Type B pancreatic cell (in vitro differentiated cells): Measurements from ENCODE around the gene OSMR. TPM values are rescaled to one million over a fixed set of nuclear protein-coding genes. Genes with fewer than 3 reads are reported as not detected.

ENCODE experiments used
- DNase-seq: peaks from one replicate; pipeline ENCODE4 v3.0.0; 2021; ENCODE audit warnings: mixed read lengths; ENCODE audit not compliant: unreplicated experiment; ENCODE audit errors: extremely low spot score
- H3K27ac Mint-ChIP-seq: 2 replicates; pipeline ENCODE4 v1.8.0; 2021; ENCODE audit warnings: mild to moderate bottlenecking, mixed read lengths
- H3K27me3 Mint-ChIP-seq: 2 replicates; pipeline ENCODE4 v1.8.0; 2021; ENCODE audit warnings: mixed read lengths
- H3K36me3 Mint-ChIP-seq: 2 replicates; pipeline ENCODE4 v1.8.0; 2021; ENCODE audit warnings: mixed read lengths
- H3K4me1 Mint-ChIP-seq: one replicate; pipeline ENCODE4 v1.8.0; 2021; ENCODE audit warnings: mixed read lengths; ENCODE audit not compliant: unreplicated experiment
- H3K4me3 Mint-ChIP-seq: 2 replicates; pipeline ENCODE4 v1.8.0; 2021; ENCODE audit warnings: mild to moderate bottlenecking, mixed read lengths
- H3K9me3 Mint-ChIP-seq: 2 replicates; pipeline ENCODE4 v1.8.0; 2021; ENCODE audit warnings: mixed read lengths
- CTCF ChIP-seq: fragments of 200-600 bp; sonication (generic); conservative IDR thresholded peaks from 2 replicates; pipeline ENCODE4 v1.5.0; 2021; ENCODE audit warnings: antibody characterized with exemption, mild to moderate bottlenecking
- total RNA-seq: library from RNA; stranded (reverse); gene quantifications from 2 replicates; pipeline ENCODE4 v1.2.1, GENCODE V29; 2021; ENCODE audit warnings: low replicate concordance

OSMR gene
- total RNA-seq, 1 donor from 2014 or later, result 1.3 TPM

- H3K36me3 Mint-ChIP-seq, result no peaks in the 10 kb centered on the region
- DNase-seq, result no peak
- H3K4me3 Mint-ChIP-seq, result no peak overlapping the region
- H3K27ac Mint-ChIP-seq, result no peak overlapping the region
- TF ChIP-seq CTCF, result no peak
- peaks cover 12% of the 10 kb centered on the region for H3K9me3 Mint-ChIP-seq
- no peaks in the 10 kb centered on the region for H3K4me1 Mint-ChIP-seq
- peaks cover 11% of the 10 kb centered on the region for H3K27me3 Mint-ChIP-seq
Measured at GRCh38 chr5:38824821-38825220, 21.0 kb upstream of the OSMR start.

GRCh38 chr5:38825494-38825893 is 20.3 kb upstream of the OSMR start:
- no peak for TF ChIP-seq CTCF
- DNase-seq, result no peak
- Mint-ChIP-seq H3K4me3 (no peak overlapping the region), H3K27me3 (peaks cover 11% of the 10 kb centered on the region), H3K27ac (no peak overlapping the region), H3K4me1 (no peaks in the 10 kb centered on the region), H3K36me3 (no peaks in the 10 kb centered on the region), H3K9me3 (peaks cover 6% of the 10 kb centered on the region)

GRCh38 chr5:38827525-38827924 is 18.3 kb upstream of the OSMR start:
- H3K4me3 Mint-ChIP-seq, result no peak overlapping the region
- H3K9me3 Mint-ChIP-seq, result peaks cover 2% of the 10 kb centered on the region
- H3K36me3 Mint-ChIP-seq, result no peaks in the 10 kb centered on the region
- no peak overlapping the region for H3K27ac Mint-ChIP-seq
- TF ChIP-seq CTCF, result no peak
- no peaks in the 10 kb centered on the region for H3K4me1 Mint-ChIP-seq
- peaks cover 15% of the 10 kb centered on the region for H3K27me3 Mint-ChIP-seq
- no peak for DNase-seq

GRCh38 chr5:38830521-38831051 is 15.2 kb upstream of the OSMR start:
- DNase-seq, result no peak
- TF ChIP-seq CTCF, result no peak
- H3K4me1 Mint-ChIP-seq, result no peaks in the 10 kb centered on the region

GRCh38 chr5:38831117-38831516 is 14.7 kb upstream of the OSMR start:
- H3K27me3 Mint-ChIP-seq, result peaks cover 15% of the 10 kb centered on the region
- H3K36me3 Mint-ChIP-seq, result no peaks in the 10 kb centered on the region
- no peaks in the 10 kb centered on the region for H3K4me1 Mint-ChIP-seq
- TF ChIP-seq CTCF, result no peak
- no peak for DNase-seq
- H3K9me3 Mint-ChIP-seq, result no peaks in the 10 kb centered on the region
- no peak overlapping the region for H3K27ac Mint-ChIP-seq
- no peak overlapping the region for H3K4me3 Mint-ChIP-seq

More at GRCh38 chr5:38830521-38831051, 15.2 kb upstream of the OSMR start:
- no peaks in the 10 kb centered on the region for H3K9me3 Mint-ChIP-seq
- H3K27ac Mint-ChIP-seq, result no peak overlapping the region
- H3K36me3 Mint-ChIP-seq, result no peaks in the 10 kb centered on the region
- peaks cover 15% of the 10 kb centered on the region for H3K27me3 Mint-ChIP-seq
- H3K4me3 Mint-ChIP-seq, result no peak overlapping the region

- Mint-ChIP-seq H3K27ac (no peak overlapping the region), H3K9me3 (no peaks in the 10 kb centered on the region), H3K4me3 (no peak overlapping the region), H3K4me1 (no peaks in the 10 kb centered on the region), H3K27me3 (peaks cover 15% of the 10 kb centered on the region), H3K36me3 (no peaks in the 10 kb centered on the region)
- TF ChIP-seq CTCF, result peak; percentile 66
- no peak for DNase-seq
Measured at GRCh38 chr5:38831909-38832308, 13.9 kb upstream of the OSMR start.
